ENCODE results near the gene PIEZO1. TPM values are rescaled to one million over a fixed set of nuclear protein-coding genes. Genes with fewer than 3 reads are reported as not detected.

The PIEZO1 gene
- total and polyA plus RNA-seq, 2 experiments from 2014 or later = 30.4 to 70.1 TPM

DNA sequence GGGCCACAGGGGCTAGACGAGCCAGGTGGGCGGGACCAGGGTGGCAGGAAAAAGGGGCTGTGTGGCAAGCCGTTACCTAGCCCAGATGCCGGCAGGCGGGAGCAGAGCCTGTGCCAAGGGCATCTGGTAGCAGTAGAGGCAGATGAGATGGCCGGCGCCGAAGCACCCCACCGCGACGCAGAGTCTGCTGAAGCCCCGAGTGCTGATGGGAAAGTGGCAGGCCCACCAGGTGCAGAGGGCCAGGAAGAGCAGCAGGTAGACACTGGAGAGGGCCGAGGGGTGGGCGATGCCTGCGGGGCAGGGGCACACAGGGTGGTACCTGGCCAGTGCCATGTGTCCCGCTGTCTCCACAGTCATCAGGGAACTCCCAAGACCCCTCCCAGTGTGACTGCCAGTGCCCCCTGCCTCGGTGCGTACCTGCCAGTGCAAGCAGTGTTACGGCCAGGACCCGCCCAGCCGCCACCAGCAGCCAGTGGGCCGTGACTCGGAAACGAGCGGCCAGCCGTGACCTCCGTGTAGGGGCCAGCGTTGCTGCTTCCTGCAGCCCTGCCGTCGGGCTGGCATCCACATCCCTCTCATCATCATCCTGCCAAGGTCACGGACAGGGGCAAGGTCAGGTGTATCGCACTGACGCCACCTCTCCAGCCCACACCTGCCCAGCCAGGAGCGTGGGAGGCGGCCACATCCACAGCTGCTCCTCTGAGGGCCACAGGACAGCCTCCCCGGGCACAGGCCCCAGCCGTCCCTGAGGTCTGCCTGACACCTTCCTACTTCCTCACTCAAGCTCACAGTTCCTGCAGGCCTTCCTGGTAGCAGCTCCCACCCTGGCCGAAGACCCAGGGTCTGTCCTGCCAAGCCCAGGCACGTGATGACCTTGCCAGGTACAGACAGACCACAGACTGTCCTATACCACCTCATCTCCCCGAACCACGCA, 46.6 kb downstream of the PIEZO1 start:
- Mint-ChIP-seq H3K27ac (no peak overlapping the region), H3K4me1 (no peaks in the 10 kb centered on the region), H3K36me3 (ENCODE audit: low read depth) (no peaks in the 10 kb centered on the region), H3K4me3 (no peak overlapping the region), H3K9me3 (no peaks in the 10 kb centered on the region), H3K27me3 (ENCODE audit: insufficient read depth, low read depth, poor library complexity) (peaks cover 7% of the 10 kb centered on the region)
- H3F3A ChIP-seq (replicated peaks; ENCODE audit: low read depth) = no peaks in the 10 kb centered on the region
- no peaks in the 10 kb centered on the region for H3K27me3 ChIP-seq (ENCODE audit: insufficient read depth)
- no peak for DNase-seq (ENCODE audit: low spot score)
- H3K9me2 ChIP-seq (ENCODE audit: insufficient read depth) = no peaks in the 10 kb centered on the region
- no peak for TF ChIP-seq JUNB (IDR thresholded peaks at IDR 0.05; ENCODE audit: unreplicated experiment)
- no peak for TF ChIP-seq ZNF331 (CRISPR knock-in tag; IDR thresholded peaks at IDR 0.05; ENCODE audit: low read depth)
- TF ChIP-seq, protein P1, sequence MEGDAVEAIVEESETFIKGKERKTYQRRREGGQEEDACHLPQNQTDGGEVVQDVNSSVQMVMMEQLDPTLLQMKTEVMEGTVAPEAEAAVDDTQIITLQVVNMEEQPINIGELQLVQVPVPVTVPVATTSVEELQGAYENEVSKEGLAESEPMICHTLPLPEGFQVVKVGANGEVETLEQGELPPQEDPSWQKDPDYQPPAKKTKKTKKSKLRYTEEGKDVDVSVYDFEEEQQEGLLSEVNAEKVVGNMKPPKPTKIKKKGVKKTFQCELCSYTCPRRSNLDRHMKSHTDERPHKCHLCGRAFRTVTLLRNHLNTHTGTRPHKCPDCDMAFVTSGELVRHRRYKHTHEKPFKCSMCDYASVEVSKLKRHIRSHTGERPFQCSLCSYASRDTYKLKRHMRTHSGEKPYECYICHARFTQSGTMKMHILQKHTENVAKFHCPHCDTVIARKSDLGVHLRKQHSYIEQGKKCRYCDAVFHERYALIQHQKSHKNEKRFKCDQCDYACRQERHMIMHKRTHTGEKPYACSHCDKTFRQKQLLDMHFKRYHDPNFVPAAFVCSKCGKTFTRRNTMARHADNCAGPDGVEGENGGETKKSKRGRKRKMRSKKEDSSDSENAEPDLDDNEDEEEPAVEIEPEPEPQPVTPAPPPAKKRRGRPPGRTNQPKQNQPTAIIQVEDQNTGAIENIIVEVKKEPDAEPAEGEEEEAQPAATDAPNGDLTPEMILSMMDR (conservative IDR thresholded peaks at IDR 0.05; ENCODE audit: low read depth in 2 of 2) = no peak
- TF ChIP-seq, protein P2, sequence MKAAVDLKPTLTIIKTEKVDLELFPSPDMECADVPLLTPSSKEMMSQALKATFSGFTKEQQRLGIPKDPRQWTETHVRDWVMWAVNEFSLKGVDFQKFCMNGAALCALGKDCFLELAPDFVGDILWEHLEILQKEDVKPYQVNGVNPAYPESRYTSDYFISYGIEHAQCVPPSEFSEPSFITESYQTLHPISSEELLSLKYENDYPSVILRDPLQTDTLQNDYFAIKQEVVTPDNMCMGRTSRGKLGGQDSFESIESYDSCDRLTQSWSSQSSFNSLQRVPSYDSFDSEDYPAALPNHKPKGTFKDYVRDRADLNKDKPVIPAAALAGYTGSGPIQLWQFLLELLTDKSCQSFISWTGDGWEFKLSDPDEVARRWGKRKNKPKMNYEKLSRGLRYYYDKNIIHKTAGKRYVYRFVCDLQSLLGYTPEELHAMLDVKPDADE (IDR thresholded peaks at IDR 0.05) = no peak
- TF ChIP-seq, protein P3, sequence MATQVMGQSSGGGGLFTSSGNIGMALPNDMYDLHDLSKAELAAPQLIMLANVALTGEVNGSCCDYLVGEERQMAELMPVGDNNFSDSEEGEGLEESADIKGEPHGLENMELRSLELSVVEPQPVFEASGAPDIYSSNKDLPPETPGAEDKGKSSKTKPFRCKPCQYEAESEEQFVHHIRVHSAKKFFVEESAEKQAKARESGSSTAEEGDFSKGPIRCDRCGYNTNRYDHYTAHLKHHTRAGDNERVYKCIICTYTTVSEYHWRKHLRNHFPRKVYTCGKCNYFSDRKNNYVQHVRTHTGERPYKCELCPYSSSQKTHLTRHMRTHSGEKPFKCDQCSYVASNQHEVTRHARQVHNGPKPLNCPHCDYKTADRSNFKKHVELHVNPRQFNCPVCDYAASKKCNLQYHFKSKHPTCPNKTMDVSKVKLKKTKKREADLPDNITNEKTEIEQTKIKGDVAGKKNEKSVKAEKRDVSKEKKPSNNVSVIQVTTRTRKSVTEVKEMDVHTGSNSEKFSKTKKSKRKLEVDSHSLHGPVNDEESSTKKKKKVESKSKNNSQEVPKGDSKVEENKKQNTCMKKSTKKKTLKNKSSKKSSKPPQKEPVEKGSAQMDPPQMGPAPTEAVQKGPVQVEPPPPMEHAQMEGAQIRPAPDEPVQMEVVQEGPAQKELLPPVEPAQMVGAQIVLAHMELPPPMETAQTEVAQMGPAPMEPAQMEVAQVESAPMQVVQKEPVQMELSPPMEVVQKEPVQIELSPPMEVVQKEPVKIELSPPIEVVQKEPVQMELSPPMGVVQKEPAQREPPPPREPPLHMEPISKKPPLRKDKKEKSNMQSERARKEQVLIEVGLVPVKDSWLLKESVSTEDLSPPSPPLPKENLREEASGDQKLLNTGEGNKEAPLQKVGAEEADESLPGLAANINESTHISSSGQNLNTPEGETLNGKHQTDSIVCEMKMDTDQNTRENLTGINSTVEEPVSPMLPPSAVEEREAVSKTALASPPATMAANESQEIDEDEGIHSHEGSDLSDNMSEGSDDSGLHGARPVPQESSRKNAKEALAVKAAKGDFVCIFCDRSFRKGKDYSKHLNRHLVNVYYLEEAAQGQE (IDR thresholded peaks at IDR 0.05; ENCODE audit: unreplicated experiment) = no peak
- no peak for TF ChIP-seq CREB1 (CRISPR knock-in tag; IDR thresholded peaks at IDR 0.05; ENCODE audit: low read depth)
- TF ChIP-seq, protein P4, sequence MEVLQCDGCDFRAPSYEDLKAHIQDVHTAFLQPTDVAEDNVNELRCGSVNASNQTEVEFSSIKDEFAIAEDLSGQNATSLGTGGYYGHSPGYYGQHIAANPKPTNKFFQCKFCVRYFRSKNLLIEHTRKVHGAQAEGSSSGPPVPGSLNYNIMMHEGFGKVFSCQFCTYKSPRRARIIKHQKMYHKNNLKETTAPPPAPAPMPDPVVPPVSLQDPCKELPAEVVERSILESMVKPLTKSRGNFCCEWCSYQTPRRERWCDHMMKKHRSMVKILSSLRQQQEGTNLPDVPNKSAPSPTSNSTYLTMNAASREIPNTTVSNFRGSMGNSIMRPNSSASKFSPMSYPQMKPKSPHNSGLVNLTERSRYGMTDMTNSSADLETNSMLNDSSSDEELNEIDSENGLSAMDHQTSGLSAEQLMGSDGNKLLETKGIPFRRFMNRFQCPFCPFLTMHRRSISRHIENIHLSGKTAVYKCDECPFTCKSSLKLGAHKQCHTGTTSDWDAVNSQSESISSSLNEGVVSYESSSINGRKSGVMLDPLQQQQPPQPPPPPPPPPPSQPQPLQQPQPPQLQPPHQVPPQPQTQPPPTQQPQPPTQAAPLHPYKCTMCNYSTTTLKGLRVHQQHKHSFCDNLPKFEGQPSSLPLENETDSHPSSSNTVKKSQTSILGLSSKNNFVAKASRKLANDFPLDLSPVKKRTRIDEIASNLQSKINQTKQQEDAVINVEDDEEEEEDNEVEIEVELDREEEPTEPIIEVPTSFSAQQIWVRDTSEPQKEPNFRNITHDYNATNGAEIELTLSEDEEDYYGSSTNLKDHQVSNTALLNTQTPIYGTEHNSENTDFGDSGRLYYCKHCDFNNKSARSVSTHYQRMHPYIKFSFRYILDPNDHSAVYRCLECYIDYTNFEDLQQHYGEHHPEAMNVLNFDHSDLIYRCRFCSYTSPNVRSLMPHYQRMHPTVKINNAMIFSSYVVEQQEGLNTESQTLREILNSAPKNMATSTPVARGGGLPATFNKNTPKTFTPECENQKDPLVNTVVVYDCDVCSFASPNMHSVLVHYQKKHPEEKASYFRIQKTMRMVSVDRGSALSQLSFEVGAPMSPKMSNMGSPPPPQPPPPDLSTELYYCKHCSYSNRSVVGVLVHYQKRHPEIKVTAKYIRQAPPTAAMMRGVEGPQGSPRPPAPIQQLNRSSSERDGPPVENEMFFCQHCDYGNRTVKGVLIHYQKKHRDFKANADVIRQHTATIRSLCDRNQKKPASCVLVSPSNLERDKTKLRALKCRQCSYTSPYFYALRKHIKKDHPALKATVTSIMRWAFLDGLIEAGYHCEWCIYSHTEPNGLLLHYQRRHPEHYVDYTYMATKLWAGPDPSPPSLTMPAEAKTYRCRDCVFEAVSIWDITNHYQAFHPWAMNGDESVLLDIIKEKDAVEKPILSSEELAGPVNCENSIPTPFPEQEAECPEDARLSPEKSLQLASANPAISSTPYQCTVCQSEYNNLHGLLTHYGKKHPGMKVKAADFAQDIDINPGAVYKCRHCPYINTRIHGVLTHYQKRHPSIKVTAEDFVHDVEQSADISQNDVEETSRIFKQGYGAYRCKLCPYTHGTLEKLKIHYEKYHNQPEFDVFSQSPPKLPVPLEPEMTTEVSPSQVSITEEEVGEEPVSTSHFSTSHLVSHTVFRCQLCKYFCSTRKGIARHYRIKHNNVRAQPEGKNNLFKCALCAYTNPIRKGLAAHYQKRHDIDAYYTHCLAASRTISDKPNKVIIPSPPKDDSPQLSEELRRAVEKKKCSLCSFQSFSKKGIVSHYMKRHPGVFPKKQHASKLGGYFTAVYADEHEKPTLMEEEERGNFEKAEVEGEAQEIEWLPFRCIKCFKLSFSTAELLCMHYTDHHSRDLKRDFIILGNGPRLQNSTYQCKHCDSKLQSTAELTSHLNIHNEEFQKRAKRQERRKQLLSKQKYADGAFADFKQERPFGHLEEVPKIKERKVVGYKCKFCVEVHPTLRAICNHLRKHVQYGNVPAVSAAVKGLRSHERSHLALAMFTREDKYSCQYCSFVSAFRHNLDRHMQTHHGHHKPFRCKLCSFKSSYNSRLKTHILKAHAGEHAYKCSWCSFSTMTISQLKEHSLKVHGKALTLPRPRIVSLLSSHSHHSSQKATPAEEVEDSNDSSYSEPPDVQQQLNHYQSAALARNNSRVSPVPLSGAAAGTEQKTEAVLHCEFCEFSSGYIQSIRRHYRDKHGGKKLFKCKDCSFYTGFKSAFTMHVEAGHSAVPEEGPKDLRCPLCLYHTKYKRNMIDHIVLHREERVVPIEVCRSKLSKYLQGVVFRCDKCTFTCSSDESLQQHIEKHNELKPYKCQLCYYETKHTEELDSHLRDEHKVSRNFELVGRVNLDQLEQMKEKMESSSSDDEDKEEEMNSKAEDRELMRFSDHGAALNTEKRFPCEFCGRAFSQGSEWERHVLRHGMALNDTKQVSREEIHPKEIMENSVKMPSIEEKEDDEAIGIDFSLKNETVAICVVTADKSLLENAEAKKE (CRISPR knock-in tag; IDR thresholded peaks at IDR 0.05) = no peak
- no peak for TF ChIP-seq STAT1 (IDR thresholded peaks at IDR 0.05; ENCODE audit: unreplicated experiment)
- TF ChIP-seq POLR2AphosphoS5 (IDR thresholded peaks at IDR 0.05; ENCODE audit: low read depth) = no peak
- no peak overlapping the region for H3K4me2 ChIP-seq
- H4K20me1 ChIP-seq (replicated peaks; ENCODE audit: insufficient read depth) = no peaks in the 10 kb centered on the region
- no peaks in the 10 kb centered on the region for H3K79me2 ChIP-seq (replicated peaks; ENCODE audit: insufficient read depth)
- H3K4me1 ChIP-seq (ENCODE audit: insufficient read depth) = no peaks in the 10 kb centered on the region
- H3K27ac ChIP-seq (ENCODE audit: low read depth) = no peak overlapping the region
- no peak overlapping the region for H3K4me3 ChIP-seq
- ATAC-seq = no peak
- H2AFZ ChIP-seq = no peak overlapping the region
- no peaks in the 10 kb centered on the region; the same call in 1 of the 2 replicates for H3K36me3 ChIP-seq (ENCODE audit: insufficient read depth)

Data from GM23338 (cell line).